GM23338 (cell line): Measurements from ENCODE around the gene GJC2. TPM values are rescaled to one million over a fixed set of nuclear protein-coding genes. Genes with fewer than 3 reads are reported as not detected.

Experiments
- ATAC-seq: fragments of 200-7000 bp; cut with Tn5 transposase; 3 replicates; pipeline ENCODE4 v1.9.1; 2020
- DNase-seq: peaks from one replicate; pipeline ENCODE4 v3.0.0-alpha.2; 2015; ENCODE audit warnings: low spot score
- H2AFZ ChIP-seq: fragments of 200-600 bp; sonication (generic); 2 replicates; pipeline ENCODE4 v1.8.0; 2016; ENCODE audit warnings: antibody characterized with exemption, mild to moderate bottlenecking, moderate library complexity
- H3F3A ChIP-seq: fragments of 200-600 bp; sonication (generic); replicated peaks from 2 replicates; pipeline ENCODE4 v1.8.0; 2017; ENCODE audit warnings: antibody characterized with exemption, mixed run types, low read depth
- H3K27ac ChIP-seq: fragments of 200-600 bp; sonication (generic); 2 replicates; pipeline ENCODE4 v1.6.1; 2016; ENCODE audit warnings: low read depth
- H3K27me3 ChIP-seq: fragments of 200-600 bp; sonication (generic); 2 replicates; pipeline ENCODE4 v1.8.0; 2016; ENCODE audit warnings: mild to moderate bottlenecking, mixed run types, moderate library complexity; ENCODE audit not compliant: insufficient read depth
- H3K36me3 ChIP-seq: fragments of 200-600 bp; sonication (generic); 2 replicates; pipeline ENCODE4 v1.8.0; 2016; ENCODE audit warnings: mild to moderate bottlenecking; ENCODE audit not compliant: insufficient read depth
- H3K4me1 ChIP-seq: fragments of 200-600 bp; sonication (generic); 2 replicates; pipeline ENCODE4 v1.8.0; 2016; ENCODE audit warnings: mild to moderate bottlenecking, moderate library complexity; ENCODE audit not compliant: insufficient read depth
- H3K4me2 ChIP-seq: fragments of 200-600 bp; sonication (generic); 2 replicates; pipeline ENCODE4 v1.7.1; 2017; ENCODE audit warnings: mixed run types
- H3K4me3 ChIP-seq: fragments of 200-600 bp; sonication (generic); 2 replicates; pipeline ENCODE4 v1.6.1; 2016; ENCODE audit warnings: mixed run types
- H3K79me2 ChIP-seq: fragments of 200-600 bp; sonication (generic); replicated peaks from 2 replicates; pipeline ENCODE4 v1.8.0; 2017; ENCODE audit warnings: mild to moderate bottlenecking; ENCODE audit not compliant: insufficient read depth
- H3K9me2 ChIP-seq: fragments of 200-600 bp; sonication (generic); 2 replicates; pipeline ENCODE4 v1.8.0; 2017; ENCODE audit not compliant: insufficient read depth
- H4K20me1 ChIP-seq: fragments of 200-600 bp; sonication (generic); replicated peaks from 2 replicates; pipeline ENCODE4 v1.8.0; 2017; ENCODE audit warnings: mild to moderate bottlenecking; ENCODE audit not compliant: insufficient read depth
- H3K27ac Mint-ChIP-seq: 2 replicates; pipeline ENCODE4 v1.8.0; 2020; ENCODE audit warnings: inconsistent platforms, mild to moderate bottlenecking, moderate library complexity, mixed read lengths
- H3K27me3 Mint-ChIP-seq: 3 replicates; pipeline ENCODE4 v1.8.0; 2022; ENCODE audit warnings: low read depth, mild to moderate bottlenecking, moderate library complexity, mixed read lengths, inconsistent platforms; ENCODE audit not compliant: insufficient read depth, poor library complexity
- H3K36me3 Mint-ChIP-seq: 3 replicates; pipeline ENCODE4 v1.8.0; 2021; ENCODE audit warnings: low read depth, mild to moderate bottlenecking, inconsistent platforms, moderate library complexity, mixed read lengths
- H3K4me1 Mint-ChIP-seq: 3 replicates; pipeline ENCODE4 v1.8.0; 2020; ENCODE audit warnings: mild to moderate bottlenecking, inconsistent platforms, mixed read lengths
- H3K4me3 Mint-ChIP-seq: 3 replicates; pipeline ENCODE4 v1.8.0; 2021; ENCODE audit warnings: moderate library complexity, mild to moderate bottlenecking, inconsistent platforms, mixed read lengths
- H3K9me3 Mint-ChIP-seq: 3 replicates; pipeline ENCODE4 v1.8.0; 2020; ENCODE audit warnings: moderate library complexity, mild to moderate bottlenecking, inconsistent platforms, mixed read lengths
- CREB1 ChIP-seq: fragments of 250-450 bp; sonication (Bioruptor Pico); IDR thresholded peaks from 2 replicates; pipeline ENCODE4 v1.5.0; 2020; ENCODE audit warnings: low read depth, mild to moderate bottlenecking, moderate library complexity
- EZH2 ChIP-seq: fragments of 200-600 bp; sonication (generic); IDR thresholded peaks from one replicate; pipeline ENCODE4 v1.8.0; 2017; ENCODE audit warnings: antibody characterized with exemption, mild to moderate bottlenecking, low read depth; ENCODE audit not compliant: unreplicated experiment
- JUNB ChIP-seq: IDR thresholded peaks from one replicate; pipeline ENCODE4 v1.6.1; 2016; ENCODE audit warnings: antibody characterized with exemption; ENCODE audit not compliant: unreplicated experiment
- STAT1 ChIP-seq: IDR thresholded peaks from one replicate; pipeline ENCODE4 v1.6.1; 2016; ENCODE audit warnings: antibody characterized with exemption; ENCODE audit not compliant: unreplicated experiment
- polyA plus RNA-seq: library from polyadenylated mRNA; unstranded; fragments of >200 nt; fragmentation: Nextera tagmentation; extraction: Ambion mirVana; gene quantifications from 2 replicates; pipeline ENCODE4 v1.2.1, GENCODE V29; 2016
- total RNA-seq: library from RNA; depleted of rRNA; stranded (reverse); fragments of >200 nt; shearing (Covaris generic); gene quantifications from 2 replicates; pipeline ENCODE4 v1.2.3, GENCODE V29; 2014
- TF ChIP-seq, protein P1 (sequence below): IDR thresholded peaks from one replicate; pipeline ENCODE4 v1.6.1; 2018; ENCODE audit warnings: antibody characterized with exemption; ENCODE audit not compliant: unreplicated experiment
- TF ChIP-seq, protein P2 (sequence below), 2 experiments: fragments of 200-600 bp in 1 of 2; sonication (generic) in 1 of 2; conservative IDR thresholded peaks; 2 replicates each; pipeline versions ENCODE4 v1.5.1 to v1.6.1; 2016 to 2017; ENCODE audit warnings: antibody characterized with exemption in 2 of 2, low read depth in 2 of 2, mild to moderate bottlenecking in 2 of 2, moderate library complexity in 1 of 2
- TF ChIP-seq, protein P3 (sequence below): fragments of 250-450 bp; sonication (Bioruptor Pico); IDR thresholded peaks from 2 replicates; pipeline ENCODE4 v1.5.0; 2020; ENCODE audit warnings: mild to moderate bottlenecking, moderate library complexity

The GJC2 gene
- total and polyA plus RNA-seq, 2 experiments from 2014 or later: 0.15 to 1.2 TPM

DNA sequence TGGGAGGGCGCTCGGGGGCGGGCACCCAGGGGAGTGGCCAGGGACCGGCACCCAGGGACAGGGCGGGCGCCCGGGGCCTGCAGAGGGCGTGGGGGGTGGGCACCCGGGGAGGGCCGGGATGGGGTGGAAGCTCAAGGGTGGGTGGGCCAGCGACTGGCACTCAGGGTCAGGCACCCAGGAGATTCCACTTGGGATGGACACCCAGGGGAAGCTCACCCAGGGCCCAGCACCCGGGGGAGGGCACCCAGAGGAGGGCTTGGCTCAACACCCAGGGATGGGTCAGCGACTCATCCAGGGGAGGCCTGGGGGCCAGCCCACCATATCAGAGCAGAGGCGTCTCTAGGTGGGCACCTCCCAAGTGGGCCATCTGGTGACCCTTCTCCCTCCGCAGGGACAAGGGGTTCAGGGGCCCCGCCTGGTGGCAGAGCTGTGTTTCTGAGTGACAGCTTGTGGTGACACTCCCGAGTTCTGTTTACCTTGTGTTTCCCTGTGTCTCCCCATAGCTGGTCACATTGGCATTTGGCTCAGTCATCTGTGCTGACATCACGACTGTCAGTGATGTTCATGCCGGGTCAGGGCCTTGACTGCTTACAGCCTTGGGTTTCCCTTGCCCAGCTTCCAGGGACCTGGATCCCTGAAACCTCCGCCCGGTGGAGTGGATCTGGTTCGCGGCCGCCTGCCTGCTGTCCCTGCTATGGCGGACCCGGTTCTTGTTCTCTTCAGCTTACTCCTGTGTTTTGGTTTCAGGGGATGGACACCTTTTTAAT is 16.6 kb downstream of the GJC2 start:
- Histone ChIP-seq H3K4me1 (peaks cover 8% of the 10 kb centered on the region; the same call in 1 of the 2 replicates), H2AFZ (no peak overlapping the region), H3K79me2 (peaks cover 16% of the 10 kb centered on the region), H3K4me2 (peak overlapping the region; percentile 90), H3K27ac (0 out of 2 replicates have a peak overlapping the region, but pooled peaks have one; percentile 23), H3K36me3 (no peaks in the 10 kb centered on the region), H4K20me1 (no peaks in the 10 kb centered on the region; the same call in 1 of the 2 replicates), H3K9me2 (no peaks in the 10 kb centered on the region), H3F3A (0 out of 2 replicates have a peak, but pooled peaks cover 2% of the 10 kb centered on the region), H3K4me3 (peak overlapping the region; percentile 77), H3K27me3 (no peaks in the 10 kb centered on the region)
- peak; percentile 16 for ATAC-seq
- Mint-ChIP-seq H3K9me3 (no peaks in the 10 kb centered on the region), H3K27ac (peak overlapping the region; percentile 62; the same call in 1 of the 2 replicates), H3K36me3 (no peaks in the 10 kb centered on the region; the same call in 2 of the 3 replicates), H3K4me1 (peaks cover 10% of the 10 kb centered on the region; the same call in 2 of the 3 replicates), H3K4me3 (peak overlapping the region; percentile 70), H3K27me3 (peaks cover 3% of the 10 kb centered on the region)
- TF ChIP-seq CREB1: peak; percentile 26; the same call in 1 of the 2 replicates
- TF ChIP-seq, protein P1, sequence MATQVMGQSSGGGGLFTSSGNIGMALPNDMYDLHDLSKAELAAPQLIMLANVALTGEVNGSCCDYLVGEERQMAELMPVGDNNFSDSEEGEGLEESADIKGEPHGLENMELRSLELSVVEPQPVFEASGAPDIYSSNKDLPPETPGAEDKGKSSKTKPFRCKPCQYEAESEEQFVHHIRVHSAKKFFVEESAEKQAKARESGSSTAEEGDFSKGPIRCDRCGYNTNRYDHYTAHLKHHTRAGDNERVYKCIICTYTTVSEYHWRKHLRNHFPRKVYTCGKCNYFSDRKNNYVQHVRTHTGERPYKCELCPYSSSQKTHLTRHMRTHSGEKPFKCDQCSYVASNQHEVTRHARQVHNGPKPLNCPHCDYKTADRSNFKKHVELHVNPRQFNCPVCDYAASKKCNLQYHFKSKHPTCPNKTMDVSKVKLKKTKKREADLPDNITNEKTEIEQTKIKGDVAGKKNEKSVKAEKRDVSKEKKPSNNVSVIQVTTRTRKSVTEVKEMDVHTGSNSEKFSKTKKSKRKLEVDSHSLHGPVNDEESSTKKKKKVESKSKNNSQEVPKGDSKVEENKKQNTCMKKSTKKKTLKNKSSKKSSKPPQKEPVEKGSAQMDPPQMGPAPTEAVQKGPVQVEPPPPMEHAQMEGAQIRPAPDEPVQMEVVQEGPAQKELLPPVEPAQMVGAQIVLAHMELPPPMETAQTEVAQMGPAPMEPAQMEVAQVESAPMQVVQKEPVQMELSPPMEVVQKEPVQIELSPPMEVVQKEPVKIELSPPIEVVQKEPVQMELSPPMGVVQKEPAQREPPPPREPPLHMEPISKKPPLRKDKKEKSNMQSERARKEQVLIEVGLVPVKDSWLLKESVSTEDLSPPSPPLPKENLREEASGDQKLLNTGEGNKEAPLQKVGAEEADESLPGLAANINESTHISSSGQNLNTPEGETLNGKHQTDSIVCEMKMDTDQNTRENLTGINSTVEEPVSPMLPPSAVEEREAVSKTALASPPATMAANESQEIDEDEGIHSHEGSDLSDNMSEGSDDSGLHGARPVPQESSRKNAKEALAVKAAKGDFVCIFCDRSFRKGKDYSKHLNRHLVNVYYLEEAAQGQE: no peak
- TF ChIP-seq, protein P2, sequence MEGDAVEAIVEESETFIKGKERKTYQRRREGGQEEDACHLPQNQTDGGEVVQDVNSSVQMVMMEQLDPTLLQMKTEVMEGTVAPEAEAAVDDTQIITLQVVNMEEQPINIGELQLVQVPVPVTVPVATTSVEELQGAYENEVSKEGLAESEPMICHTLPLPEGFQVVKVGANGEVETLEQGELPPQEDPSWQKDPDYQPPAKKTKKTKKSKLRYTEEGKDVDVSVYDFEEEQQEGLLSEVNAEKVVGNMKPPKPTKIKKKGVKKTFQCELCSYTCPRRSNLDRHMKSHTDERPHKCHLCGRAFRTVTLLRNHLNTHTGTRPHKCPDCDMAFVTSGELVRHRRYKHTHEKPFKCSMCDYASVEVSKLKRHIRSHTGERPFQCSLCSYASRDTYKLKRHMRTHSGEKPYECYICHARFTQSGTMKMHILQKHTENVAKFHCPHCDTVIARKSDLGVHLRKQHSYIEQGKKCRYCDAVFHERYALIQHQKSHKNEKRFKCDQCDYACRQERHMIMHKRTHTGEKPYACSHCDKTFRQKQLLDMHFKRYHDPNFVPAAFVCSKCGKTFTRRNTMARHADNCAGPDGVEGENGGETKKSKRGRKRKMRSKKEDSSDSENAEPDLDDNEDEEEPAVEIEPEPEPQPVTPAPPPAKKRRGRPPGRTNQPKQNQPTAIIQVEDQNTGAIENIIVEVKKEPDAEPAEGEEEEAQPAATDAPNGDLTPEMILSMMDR (conservative IDR thresholded peaks at IDR 0.05; ENCODE audit: low read depth in 2 of 2): peak; percentile 27 to 61; a peak in 3 of 4 replicates
- TF ChIP-seq STAT1: no peak
- peak; percentile 76 for DNase-seq

DNA sequence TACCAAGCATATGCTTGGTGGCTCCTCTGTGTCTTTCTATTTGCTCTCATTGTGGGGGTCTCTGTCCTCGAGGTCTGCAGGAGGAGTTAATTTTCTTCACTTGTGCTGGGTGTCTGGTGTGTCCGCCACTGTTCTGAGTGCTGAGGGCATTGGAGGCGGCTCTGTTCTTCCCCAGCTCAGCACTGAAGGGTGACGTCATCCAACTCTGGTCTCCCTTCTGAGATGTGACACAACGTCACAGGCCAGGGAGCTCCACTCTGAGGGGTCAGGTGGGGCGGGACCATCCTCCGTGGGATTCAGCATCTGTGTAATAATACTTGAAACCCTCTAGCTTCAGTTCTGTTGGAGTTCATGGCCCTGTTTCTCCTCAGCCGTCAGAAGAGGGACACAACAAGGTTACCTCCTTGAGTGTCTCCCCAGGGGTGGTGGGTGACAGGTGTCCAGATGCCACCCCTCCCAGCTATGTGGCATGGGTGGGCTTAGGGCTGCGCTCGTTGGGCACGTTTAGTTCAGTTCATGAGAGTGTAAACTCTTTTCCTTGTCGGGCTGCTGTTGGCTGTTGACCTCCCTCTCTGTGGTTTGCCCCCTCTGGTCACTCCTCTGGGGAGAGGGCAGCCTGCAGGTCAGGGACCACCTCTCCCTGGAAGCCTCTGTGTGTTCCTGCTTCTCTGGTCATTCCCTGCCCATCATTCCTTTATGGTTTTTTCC is 19.0 kb downstream of the GJC2 start:
- Mint-ChIP-seq H3K4me1 (peaks cover 8% of the 10 kb centered on the region; the same call in 2 of the 3 replicates), H3K27me3 (peaks cover 5% of the 10 kb centered on the region), H3K36me3 (no peaks in the 10 kb centered on the region; the same call in 2 of the 3 replicates), H3K9me3 (no peaks in the 10 kb centered on the region; the same call in 2 of the 3 replicates), H3K4me3 (no peak overlapping the region), H3K27ac (no peak overlapping the region)
- H2AFZ ChIP-seq: no peak overlapping the region
- peaks cover 19% of the 10 kb centered on the region for H3K79me2 ChIP-seq
- no peaks in the 10 kb centered on the region for H3K36me3 ChIP-seq
- DNase-seq: no peak
- no peak for ATAC-seq
- H4K20me1 ChIP-seq: no peaks in the 10 kb centered on the region; the same call in 1 of the 2 replicates
- no peak overlapping the region for H3K4me2 ChIP-seq
- H3K4me1 ChIP-seq: no peaks in the 10 kb centered on the region; the same call in 1 of the 2 replicates
- peaks cover 5% of the 10 kb centered on the region; the same call in 1 of the 2 replicates for H3F3A ChIP-seq
- H3K4me3 ChIP-seq: no peak overlapping the region
- no peaks in the 10 kb centered on the region for H3K27me3 ChIP-seq
- no peaks in the 10 kb centered on the region for H3K9me2 ChIP-seq
- H3K27ac ChIP-seq: no peak overlapping the region
- TF ChIP-seq EZH2: no peak
- no peak for TF ChIP-seq JUNB
- TF ChIP-seq, protein P3, sequence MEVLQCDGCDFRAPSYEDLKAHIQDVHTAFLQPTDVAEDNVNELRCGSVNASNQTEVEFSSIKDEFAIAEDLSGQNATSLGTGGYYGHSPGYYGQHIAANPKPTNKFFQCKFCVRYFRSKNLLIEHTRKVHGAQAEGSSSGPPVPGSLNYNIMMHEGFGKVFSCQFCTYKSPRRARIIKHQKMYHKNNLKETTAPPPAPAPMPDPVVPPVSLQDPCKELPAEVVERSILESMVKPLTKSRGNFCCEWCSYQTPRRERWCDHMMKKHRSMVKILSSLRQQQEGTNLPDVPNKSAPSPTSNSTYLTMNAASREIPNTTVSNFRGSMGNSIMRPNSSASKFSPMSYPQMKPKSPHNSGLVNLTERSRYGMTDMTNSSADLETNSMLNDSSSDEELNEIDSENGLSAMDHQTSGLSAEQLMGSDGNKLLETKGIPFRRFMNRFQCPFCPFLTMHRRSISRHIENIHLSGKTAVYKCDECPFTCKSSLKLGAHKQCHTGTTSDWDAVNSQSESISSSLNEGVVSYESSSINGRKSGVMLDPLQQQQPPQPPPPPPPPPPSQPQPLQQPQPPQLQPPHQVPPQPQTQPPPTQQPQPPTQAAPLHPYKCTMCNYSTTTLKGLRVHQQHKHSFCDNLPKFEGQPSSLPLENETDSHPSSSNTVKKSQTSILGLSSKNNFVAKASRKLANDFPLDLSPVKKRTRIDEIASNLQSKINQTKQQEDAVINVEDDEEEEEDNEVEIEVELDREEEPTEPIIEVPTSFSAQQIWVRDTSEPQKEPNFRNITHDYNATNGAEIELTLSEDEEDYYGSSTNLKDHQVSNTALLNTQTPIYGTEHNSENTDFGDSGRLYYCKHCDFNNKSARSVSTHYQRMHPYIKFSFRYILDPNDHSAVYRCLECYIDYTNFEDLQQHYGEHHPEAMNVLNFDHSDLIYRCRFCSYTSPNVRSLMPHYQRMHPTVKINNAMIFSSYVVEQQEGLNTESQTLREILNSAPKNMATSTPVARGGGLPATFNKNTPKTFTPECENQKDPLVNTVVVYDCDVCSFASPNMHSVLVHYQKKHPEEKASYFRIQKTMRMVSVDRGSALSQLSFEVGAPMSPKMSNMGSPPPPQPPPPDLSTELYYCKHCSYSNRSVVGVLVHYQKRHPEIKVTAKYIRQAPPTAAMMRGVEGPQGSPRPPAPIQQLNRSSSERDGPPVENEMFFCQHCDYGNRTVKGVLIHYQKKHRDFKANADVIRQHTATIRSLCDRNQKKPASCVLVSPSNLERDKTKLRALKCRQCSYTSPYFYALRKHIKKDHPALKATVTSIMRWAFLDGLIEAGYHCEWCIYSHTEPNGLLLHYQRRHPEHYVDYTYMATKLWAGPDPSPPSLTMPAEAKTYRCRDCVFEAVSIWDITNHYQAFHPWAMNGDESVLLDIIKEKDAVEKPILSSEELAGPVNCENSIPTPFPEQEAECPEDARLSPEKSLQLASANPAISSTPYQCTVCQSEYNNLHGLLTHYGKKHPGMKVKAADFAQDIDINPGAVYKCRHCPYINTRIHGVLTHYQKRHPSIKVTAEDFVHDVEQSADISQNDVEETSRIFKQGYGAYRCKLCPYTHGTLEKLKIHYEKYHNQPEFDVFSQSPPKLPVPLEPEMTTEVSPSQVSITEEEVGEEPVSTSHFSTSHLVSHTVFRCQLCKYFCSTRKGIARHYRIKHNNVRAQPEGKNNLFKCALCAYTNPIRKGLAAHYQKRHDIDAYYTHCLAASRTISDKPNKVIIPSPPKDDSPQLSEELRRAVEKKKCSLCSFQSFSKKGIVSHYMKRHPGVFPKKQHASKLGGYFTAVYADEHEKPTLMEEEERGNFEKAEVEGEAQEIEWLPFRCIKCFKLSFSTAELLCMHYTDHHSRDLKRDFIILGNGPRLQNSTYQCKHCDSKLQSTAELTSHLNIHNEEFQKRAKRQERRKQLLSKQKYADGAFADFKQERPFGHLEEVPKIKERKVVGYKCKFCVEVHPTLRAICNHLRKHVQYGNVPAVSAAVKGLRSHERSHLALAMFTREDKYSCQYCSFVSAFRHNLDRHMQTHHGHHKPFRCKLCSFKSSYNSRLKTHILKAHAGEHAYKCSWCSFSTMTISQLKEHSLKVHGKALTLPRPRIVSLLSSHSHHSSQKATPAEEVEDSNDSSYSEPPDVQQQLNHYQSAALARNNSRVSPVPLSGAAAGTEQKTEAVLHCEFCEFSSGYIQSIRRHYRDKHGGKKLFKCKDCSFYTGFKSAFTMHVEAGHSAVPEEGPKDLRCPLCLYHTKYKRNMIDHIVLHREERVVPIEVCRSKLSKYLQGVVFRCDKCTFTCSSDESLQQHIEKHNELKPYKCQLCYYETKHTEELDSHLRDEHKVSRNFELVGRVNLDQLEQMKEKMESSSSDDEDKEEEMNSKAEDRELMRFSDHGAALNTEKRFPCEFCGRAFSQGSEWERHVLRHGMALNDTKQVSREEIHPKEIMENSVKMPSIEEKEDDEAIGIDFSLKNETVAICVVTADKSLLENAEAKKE (CRISPR knock-in tag): no peak
